Body of pancreas (tissue), 4 donors: Measurements from ENCODE around the gene DOCK9. TPM values are rescaled to one million over a fixed set of nuclear protein-coding genes. Genes with fewer than 3 reads are reported as not detected.

ENCODE experiments used
- ATAC-seq: fragments of 150-250 bp; one replicate; pipeline ENCODE4 v1.9.1; 2016
- DNase-seq, 4 donors: peaks; one replicate each; pipeline ENCODE4 v3.0.0-alpha.2; 2019
- H3K27ac ChIP-seq, 4 donors: fragments of 200-600 bp; sonication (generic); 1 replicate in 3 of 4; 2 replicates in 1 of 4; pipeline versions ENCODE4 v1.5.1 to v1.6.1; 2016 to 2019; ENCODE audit warnings: mild to moderate bottlenecking in 1 of 4, mixed read lengths in 1 of 4, moderate library complexity in 1 of 4
- H3K27me3 ChIP-seq, 2 donors: fragments of 200-600 bp; sonication (generic); one replicate each; pipeline ENCODE4 v1.6.0; 2016; ENCODE audit warnings: mild to moderate bottlenecking in 1 of 2
- H3K36me3 ChIP-seq, 2 donors: fragments of 200-600 bp; sonication (generic); replicated peaks in 1 of 2; 2 replicates each; pipeline ENCODE4 v1.5.1; 2016; ENCODE audit warnings: low read depth in 2 of 2; ENCODE audit not compliant: insufficient read depth in 1 of 2
- H3K4me1 ChIP-seq: fragments of 200-600 bp; sonication (generic); one replicate; pipeline ENCODE4 v1.6.0; 2016
- H3K4me3 ChIP-seq, 2 donors: fragments of 200-600 bp; sonication (generic); 1 replicate in 1 of 2; 2 replicates in 1 of 2; pipeline ENCODE4 v1.5.1; 2016 to 2019
- H3K9me3 ChIP-seq, 3 donors: fragments of 200-600 bp; sonication (generic); 1 replicate in 2 of 3; 2 replicates in 1 of 3; pipeline ENCODE4 v1.5.1; 2016
- POLR2A ChIP-seq, 3 donors: fragments of 450-650 bp; IDR thresholded peaks; one replicate each; pipeline ENCODE4 v1.6.1; 2016; ENCODE audit warnings: antibody characterized with exemption in 3 of 3, mild to moderate bottlenecking in 2 of 3
- WGBS, 2 donors: methylation state at CpG; one replicate each; pipeline ENCODE4 v1.1.5; 2017; 5-methylcytosine and 5-hydroxymethylcytosine counted together
- intact Hi-C: fragments of 100-400 bp; cut with DNase I; formaldehyde crosslinking; loops from one replicate; pipeline ENCODE4 v1.15.1; 2023
- total RNA-seq, 2 donors: library from RNA; depleted of rRNA; stranded (reverse); fragments of >200 nt; gene quantifications; one replicate each; pipeline ENCODE4 v1.1.0, GENCODE V29; 2016
- TF ChIP-seq, protein P1 (sequence below), 7 experiments: fragments of 450-650 bp in 4 of 7; fragments of 200-600 bp in 3 of 7; sonication (generic) in 3 of 7; IDR thresholded peaks; one replicate each; pipeline ENCODE4 v1.5.1; 2016 to 2019; ENCODE audit warnings: antibody characterized with exemption in 7 of 7

Gene DOCK9, protein sequence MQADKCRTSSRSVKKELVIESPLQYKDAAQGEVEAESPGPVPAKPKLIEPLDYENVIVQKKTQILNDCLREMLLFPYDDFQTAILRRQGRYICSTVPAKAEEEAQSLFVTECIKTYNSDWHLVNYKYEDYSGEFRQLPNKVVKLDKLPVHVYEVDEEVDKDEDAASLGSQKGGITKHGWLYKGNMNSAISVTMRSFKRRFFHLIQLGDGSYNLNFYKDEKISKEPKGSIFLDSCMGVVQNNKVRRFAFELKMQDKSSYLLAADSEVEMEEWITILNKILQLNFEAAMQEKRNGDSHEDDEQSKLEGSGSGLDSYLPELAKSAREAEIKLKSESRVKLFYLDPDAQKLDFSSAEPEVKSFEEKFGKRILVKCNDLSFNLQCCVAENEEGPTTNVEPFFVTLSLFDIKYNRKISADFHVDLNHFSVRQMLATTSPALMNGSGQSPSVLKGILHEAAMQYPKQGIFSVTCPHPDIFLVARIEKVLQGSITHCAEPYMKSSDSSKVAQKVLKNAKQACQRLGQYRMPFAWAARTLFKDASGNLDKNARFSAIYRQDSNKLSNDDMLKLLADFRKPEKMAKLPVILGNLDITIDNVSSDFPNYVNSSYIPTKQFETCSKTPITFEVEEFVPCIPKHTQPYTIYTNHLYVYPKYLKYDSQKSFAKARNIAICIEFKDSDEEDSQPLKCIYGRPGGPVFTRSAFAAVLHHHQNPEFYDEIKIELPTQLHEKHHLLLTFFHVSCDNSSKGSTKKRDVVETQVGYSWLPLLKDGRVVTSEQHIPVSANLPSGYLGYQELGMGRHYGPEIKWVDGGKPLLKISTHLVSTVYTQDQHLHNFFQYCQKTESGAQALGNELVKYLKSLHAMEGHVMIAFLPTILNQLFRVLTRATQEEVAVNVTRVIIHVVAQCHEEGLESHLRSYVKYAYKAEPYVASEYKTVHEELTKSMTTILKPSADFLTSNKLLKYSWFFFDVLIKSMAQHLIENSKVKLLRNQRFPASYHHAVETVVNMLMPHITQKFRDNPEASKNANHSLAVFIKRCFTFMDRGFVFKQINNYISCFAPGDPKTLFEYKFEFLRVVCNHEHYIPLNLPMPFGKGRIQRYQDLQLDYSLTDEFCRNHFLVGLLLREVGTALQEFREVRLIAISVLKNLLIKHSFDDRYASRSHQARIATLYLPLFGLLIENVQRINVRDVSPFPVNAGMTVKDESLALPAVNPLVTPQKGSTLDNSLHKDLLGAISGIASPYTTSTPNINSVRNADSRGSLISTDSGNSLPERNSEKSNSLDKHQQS (N-terminal part only)
- total RNA-seq: 10 to 100 TPM; 35.3 to 73.5 TPM

DNA sequence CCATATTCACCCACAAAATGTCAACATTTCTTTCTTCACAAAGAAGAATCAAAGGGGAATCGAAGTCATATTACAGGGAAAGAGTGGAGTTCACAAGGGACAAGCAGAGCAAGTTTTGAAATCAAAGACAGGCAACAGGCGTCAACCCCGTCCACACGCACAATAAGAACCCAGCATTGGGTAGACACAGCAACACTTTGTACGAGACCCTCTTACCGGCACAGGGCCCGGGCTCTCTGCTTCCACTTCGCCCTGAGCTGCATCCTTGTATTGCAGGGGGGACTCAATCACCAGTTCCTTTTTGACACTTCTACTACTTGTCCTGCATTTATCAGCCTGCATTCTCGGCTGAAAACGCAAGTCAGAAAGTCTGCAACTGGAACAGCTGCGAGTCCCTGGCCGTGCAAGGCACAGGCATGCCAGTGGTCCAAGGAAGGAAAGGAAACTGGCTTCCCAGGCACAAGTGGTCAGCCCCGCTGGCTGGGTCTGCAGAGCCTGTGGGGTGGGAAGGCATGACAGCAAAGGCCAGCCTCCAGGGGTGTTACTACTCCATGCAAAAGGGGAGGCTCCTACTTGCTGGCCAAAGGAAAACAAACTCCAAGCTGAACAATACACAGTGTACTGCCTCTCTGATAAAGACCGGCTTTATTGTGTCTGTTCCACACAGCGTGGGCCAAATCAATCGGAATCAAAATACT lies at the start of gene DOCK9:
TSS of gene DOCK9 (minus strand) at position 497 of the 698 bp plus-strand sequence. CDS start at position 342, 155 bp downstream.
- TF ChIP-seq, protein P1, sequence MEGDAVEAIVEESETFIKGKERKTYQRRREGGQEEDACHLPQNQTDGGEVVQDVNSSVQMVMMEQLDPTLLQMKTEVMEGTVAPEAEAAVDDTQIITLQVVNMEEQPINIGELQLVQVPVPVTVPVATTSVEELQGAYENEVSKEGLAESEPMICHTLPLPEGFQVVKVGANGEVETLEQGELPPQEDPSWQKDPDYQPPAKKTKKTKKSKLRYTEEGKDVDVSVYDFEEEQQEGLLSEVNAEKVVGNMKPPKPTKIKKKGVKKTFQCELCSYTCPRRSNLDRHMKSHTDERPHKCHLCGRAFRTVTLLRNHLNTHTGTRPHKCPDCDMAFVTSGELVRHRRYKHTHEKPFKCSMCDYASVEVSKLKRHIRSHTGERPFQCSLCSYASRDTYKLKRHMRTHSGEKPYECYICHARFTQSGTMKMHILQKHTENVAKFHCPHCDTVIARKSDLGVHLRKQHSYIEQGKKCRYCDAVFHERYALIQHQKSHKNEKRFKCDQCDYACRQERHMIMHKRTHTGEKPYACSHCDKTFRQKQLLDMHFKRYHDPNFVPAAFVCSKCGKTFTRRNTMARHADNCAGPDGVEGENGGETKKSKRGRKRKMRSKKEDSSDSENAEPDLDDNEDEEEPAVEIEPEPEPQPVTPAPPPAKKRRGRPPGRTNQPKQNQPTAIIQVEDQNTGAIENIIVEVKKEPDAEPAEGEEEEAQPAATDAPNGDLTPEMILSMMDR (IDR thresholded peaks at IDR 0.05): peak in 1 of 7 experiments; percentile 7
- TF ChIP-seq POLR2A (IDR thresholded peaks at IDR 0.05): peak in 2 of 3 donors; percentile 25 to 34
- Histone ChIP-seq H3K27me3 (no peaks in the 10 kb centered on the region), H3K4me3 (no peak within 1 kb of the TSS), H3K36me3 (no peaks in the 10 kb centered on the region), H3K27ac (peak within 1 kb of the TSS in 3 of 4 donors; percentile 17 to 64 (median 39)), H3K4me1 (peaks cover 25% of the 10 kb centered on the region), H3K9me3 (no peaks in the 10 kb centered on the region)
- intact Hi-C loops: no loop called here
- ATAC-seq (peak; percentile 84), DNase-seq (peak; percentile 49 to 68 (median 64))
- 18 to 20% methylated on average over 16 of the region's 16 CpGs for WGBS, 2 donors

DNA sequence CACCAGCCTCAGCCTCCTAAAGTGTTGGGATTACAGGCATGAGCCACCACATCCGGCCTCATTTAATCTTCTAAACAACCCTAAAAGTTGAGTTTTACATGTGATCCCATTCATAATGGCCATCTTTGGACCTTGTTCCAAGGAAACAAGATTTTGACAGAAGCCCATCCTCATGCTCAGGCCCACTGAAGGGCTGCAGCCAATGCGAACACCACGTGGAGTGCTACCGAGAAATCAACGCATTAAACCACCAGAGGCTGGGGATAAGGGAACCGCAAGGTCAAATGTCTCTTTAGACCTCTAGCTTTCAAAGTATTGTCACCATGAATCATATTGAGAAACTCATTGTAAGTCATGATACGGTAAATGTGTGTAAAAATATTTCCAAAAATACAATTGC lies 49.4 kb upstream of the DOCK9 start:
- intact Hi-C loops: no loop called here
- no peak for TF ChIP-seq POLR2A (IDR thresholded peaks at IDR 0.05)
- TF ChIP-seq, protein P1 (IDR thresholded peaks at IDR 0.05): no peak
- DNase-seq (no peak), ATAC-seq (no peak)
- no peaks in the 10 kb centered on the region for H3K27me3 ChIP-seq
- no peaks in the 10 kb centered on the region for H3K9me3 ChIP-seq
- 89 to 95% methylated on average over 7 of the region's 7 CpGs for WGBS, 2 donors
- no peaks in the 10 kb centered on the region for H3K36me3 ChIP-seq
- H3K4me1 ChIP-seq: no peaks in the 10 kb centered on the region
- no peak overlapping the region for H3K27ac ChIP-seq
- no peak overlapping the region for H3K4me3 ChIP-seq

- 54 to 64% methylated on average over 4 of the region's 4 CpGs for WGBS, 2 donors
These were observed 45.1 kb upstream of the DOCK9 start for GRCh38 chr13:99022941-99023340.

More at GRCh38 chr13:99022941-99023340, 45.1 kb upstream of the DOCK9 start:
- Histone ChIP-seq H3K36me3 (no peaks in the 10 kb centered on the region), H3K4me1 (no peaks in the 10 kb centered on the region), H3K27me3 (no peaks in the 10 kb centered on the region), H3K4me3 (no peak overlapping the region), H3K9me3 (no peaks in the 10 kb centered on the region), H3K27ac (no peak overlapping the region)
- DNase-seq (no peak), ATAC-seq (no peak)
- intact Hi-C loops: no loop called here
- TF ChIP-seq POLR2A (IDR thresholded peaks at IDR 0.05): no peak
- TF ChIP-seq, protein P1 (IDR thresholded peaks at IDR 0.05): no peak
